Measurements from ENCODE around the gene SEPHS1.

DNA sequence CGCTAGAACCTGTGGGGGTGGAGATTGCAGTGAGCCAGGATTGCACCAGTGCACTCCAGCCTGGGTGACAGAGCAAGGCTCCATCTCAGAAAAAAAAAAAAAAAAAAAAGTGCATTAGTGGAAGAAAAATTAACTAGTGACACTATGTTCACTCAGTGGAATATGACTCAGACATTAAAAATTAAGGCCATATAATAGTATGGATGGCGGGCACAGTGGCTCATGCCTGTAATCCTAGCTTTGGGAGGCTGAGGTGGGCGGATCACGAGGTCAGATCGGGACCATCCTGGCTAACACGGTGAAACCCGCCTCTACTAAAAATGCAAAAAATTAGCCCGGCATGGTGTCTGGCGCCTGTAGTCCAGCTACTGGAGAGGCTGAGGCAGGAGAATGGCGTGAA, 51.6 kb downstream of the SEPHS1 start:
- TF ChIP-seq, protein P1, sequence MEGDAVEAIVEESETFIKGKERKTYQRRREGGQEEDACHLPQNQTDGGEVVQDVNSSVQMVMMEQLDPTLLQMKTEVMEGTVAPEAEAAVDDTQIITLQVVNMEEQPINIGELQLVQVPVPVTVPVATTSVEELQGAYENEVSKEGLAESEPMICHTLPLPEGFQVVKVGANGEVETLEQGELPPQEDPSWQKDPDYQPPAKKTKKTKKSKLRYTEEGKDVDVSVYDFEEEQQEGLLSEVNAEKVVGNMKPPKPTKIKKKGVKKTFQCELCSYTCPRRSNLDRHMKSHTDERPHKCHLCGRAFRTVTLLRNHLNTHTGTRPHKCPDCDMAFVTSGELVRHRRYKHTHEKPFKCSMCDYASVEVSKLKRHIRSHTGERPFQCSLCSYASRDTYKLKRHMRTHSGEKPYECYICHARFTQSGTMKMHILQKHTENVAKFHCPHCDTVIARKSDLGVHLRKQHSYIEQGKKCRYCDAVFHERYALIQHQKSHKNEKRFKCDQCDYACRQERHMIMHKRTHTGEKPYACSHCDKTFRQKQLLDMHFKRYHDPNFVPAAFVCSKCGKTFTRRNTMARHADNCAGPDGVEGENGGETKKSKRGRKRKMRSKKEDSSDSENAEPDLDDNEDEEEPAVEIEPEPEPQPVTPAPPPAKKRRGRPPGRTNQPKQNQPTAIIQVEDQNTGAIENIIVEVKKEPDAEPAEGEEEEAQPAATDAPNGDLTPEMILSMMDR (IDR thresholded peaks at IDR 0.05): no peak
- TF ChIP-seq POLR2A (IDR thresholded peaks at IDR 0.05): no peak
